Prostate gland (tissue), 2 donors: ENCODE measurements around the gene MSL1. TPM values are rescaled to one million over a fixed set of nuclear protein-coding genes. Genes with fewer than 3 reads are reported as not detected.

Experiments
- DNase-seq: peaks from one replicate; pipeline ENCODE4 v3.0.0-alpha.2; 2019; ENCODE audit warnings: low spot score
- H3K27ac ChIP-seq, 2 donors: fragments of 200-600 bp; sonication (generic); 2 replicates each; pipeline ENCODE4 v1.5.1; 2017 to 2019
- H3K27me3 ChIP-seq: fragments of 200-600 bp; sonication (generic); replicated peaks from 2 replicates; pipeline ENCODE4 v1.5.1; 2019; ENCODE audit not compliant: insufficient read depth
- H3K36me3 ChIP-seq, 2 donors: fragments of 200-600 bp; sonication (generic); 1 replicate in 1 of 2; 2 replicates in 1 of 2; pipeline versions ENCODE4 v1.5.1 to v1.8.1; 2017 to 2019
- H3K4me1 ChIP-seq: fragments of 200-600 bp; sonication (generic); replicated peaks from 2 replicates; pipeline ENCODE4 v1.5.1; 2019
- H3K4me3 ChIP-seq, 2 donors: fragments of 200-600 bp; sonication (generic); 2 replicates each; pipeline ENCODE4 v1.5.1; 2017 to 2019
- H3K9me3 ChIP-seq: fragments of 200-600 bp; sonication (generic); 2 replicates; pipeline ENCODE4 v1.5.1; 2017
- POLR2A ChIP-seq: fragments of 450-650 bp; IDR thresholded peaks from one replicate; pipeline ENCODE4 v1.6.1; 2016; ENCODE audit warnings: antibody characterized with exemption, mild to moderate bottlenecking
- POLR2AphosphoS5 ChIP-seq: sonication (generic); formaldehyde crosslinking; IDR thresholded peaks from one replicate; pipeline ENCODE4 v1.6.1; 2017; ENCODE audit warnings: antibody characterized with exemption
- WGBS: methylation state at CpG from one replicate; pipeline ENCODE4 v1.1.5; 2018; 5-methylcytosine and 5-hydroxymethylcytosine counted together
- intact Hi-C: fragments of 100-400 bp; cut with DNase I; formaldehyde crosslinking; loops from one replicate; pipeline ENCODE4 v1.14.2; 2022
- total RNA-seq, 2 donors: library from RNA; depleted of rRNA; stranded (reverse); fragments of >200 nt; gene quantifications; one replicate each; pipeline ENCODE4 v1.1.0, GENCODE V29; 2016
- TF ChIP-seq, protein P1 (sequence below), 4 experiments: fragments of 200-600 bp in 2 of 4; fragments of 450-650 bp in 2 of 4; sonication (generic) in 2 of 4; IDR thresholded peaks; 1 replicate in 3 of 4; 2 replicates in 1 of 4; pipeline ENCODE4 v1.5.1; 2016 to 2019; ENCODE audit warnings: antibody characterized with exemption in 4 of 4, mild to moderate bottlenecking in 2 of 4, moderate library complexity in 2 of 4

MSL1 gene
- total RNA-seq, 2 donors from 2014 or later, result 77.0 to 112 TPM

DNA sequence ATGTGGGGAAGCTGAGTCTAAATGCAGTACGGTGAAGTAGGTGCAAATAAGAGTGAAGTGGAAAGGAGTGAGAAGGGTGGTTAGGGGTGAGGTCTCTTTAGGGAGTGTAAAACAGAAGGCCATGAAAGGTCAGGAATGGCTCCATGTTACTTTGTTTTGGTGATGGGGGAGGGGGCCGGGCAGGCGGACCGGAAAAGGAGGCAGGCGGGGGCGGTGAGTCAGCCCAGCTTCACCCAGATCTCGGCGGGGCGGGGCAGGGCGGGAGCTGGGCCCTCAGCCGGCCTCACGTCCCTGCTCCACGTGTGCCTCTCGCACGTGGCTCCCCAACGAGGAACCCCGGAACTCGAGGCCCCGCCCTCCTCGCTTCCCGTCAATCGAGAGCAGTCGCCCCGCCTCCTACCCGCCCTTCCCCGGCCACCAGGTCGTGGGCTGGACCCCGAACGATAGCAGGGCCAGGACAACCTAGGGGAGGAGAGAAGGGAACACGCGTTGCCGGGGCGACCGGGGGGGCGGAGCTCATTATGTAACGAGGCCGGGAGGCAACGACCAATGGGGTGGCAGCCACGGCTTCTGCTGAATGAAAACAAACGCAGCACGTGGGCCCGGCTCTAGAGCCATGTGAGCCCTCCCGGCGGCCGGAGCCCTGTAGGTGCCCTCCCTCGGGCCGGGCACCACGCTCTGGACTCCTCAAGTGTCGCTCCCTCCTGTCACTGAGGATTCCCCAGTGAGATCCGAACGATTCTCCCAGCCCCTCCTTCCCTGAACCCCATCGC, 22.7 kb upstream of the MSL1 start:
- Histone ChIP-seq H3K9me3 (no peaks in the 10 kb centered on the region), H3K27ac (peak overlapping the region; percentile 88 to 95), H3K4me1 (no peaks in the 10 kb centered on the region), H3K4me3 (peak overlapping the region; percentile 54 to 65), H3K27me3 (no peaks in the 10 kb centered on the region), H3K36me3 (peaks cover 0 to 5% of the 10 kb centered on the region in 2 donors)
- intact Hi-C loops, result loop anchor here (5.0 kb wide), 1 partner anchor 37 kb away; the partner anchor contains the start of gene THRA
- WGBS, result 2% methylated on average over 52 of the region's 52 CpGs
- DNase-seq, result peak; percentile 99
- TF ChIP-seq POLR2A, result peak; percentile 89
- peak; percentile 99 for TF ChIP-seq POLR2AphosphoS5
- TF ChIP-seq, protein P1, sequence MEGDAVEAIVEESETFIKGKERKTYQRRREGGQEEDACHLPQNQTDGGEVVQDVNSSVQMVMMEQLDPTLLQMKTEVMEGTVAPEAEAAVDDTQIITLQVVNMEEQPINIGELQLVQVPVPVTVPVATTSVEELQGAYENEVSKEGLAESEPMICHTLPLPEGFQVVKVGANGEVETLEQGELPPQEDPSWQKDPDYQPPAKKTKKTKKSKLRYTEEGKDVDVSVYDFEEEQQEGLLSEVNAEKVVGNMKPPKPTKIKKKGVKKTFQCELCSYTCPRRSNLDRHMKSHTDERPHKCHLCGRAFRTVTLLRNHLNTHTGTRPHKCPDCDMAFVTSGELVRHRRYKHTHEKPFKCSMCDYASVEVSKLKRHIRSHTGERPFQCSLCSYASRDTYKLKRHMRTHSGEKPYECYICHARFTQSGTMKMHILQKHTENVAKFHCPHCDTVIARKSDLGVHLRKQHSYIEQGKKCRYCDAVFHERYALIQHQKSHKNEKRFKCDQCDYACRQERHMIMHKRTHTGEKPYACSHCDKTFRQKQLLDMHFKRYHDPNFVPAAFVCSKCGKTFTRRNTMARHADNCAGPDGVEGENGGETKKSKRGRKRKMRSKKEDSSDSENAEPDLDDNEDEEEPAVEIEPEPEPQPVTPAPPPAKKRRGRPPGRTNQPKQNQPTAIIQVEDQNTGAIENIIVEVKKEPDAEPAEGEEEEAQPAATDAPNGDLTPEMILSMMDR (IDR thresholded peaks at IDR 0.05), result no peak

DNA sequence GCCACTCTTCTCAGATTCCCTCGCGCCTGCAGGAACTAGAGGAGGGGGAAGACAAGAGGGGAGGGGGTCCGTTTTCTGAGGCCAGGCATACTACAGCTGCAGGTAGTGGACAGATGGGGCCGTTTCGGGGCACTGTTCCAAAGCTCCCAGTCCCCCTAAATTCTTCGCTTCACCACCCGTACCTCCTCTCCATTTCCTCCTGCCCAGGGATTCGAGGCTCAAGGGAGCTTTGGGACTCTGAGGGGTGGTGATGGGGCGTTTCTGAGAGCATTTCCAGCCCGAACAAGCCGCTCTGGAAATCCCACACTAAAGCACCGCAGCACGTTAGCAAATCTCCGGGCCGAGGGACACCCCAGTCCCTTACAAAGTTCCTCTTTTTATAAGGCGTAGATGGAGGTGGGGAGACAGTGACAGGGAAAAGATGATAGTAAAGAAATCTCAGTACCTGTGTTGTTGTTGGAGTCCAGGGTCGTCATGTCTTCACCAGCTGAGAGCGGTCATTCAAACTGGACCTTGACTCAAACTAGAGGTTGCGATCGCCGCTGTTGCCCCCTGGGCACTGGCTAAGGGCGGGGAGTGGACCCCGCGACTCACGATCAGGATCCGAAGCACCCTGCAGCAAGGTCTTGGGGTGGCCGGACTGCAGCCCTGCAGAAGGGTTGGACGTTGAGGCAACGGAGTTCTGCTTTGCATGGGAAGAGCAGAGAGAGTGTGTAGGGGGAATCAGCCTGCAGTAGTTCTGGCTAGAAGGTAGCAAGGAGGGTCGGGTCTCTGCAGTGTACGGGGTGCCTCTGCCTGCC, 22.0 kb upstream of the MSL1 start:
- Histone ChIP-seq H3K4me3 (peak overlapping the region; percentile 54 to 65), H3K36me3 (peaks cover 0 to 5% of the 10 kb centered on the region in 2 donors), H3K4me1 (no peaks in the 10 kb centered on the region), H3K9me3 (no peaks in the 10 kb centered on the region), H3K27ac (peak overlapping the region; percentile 88 to 95), H3K27me3 (no peaks in the 10 kb centered on the region)
- DNase-seq, result no peak
- WGBS, result 2% methylated on average over 31 of the region's 31 CpGs
- TF ChIP-seq POLR2A, result no peak
- TF ChIP-seq POLR2AphosphoS5, result no peak
- TF ChIP-seq, protein P1 (IDR thresholded peaks at IDR 0.05), result no peak
- intact Hi-C loops, result loop anchor here (5.0 kb wide), 1 partner anchor 38 kb away; the partner anchor contains the start of gene THRA

DNA sequence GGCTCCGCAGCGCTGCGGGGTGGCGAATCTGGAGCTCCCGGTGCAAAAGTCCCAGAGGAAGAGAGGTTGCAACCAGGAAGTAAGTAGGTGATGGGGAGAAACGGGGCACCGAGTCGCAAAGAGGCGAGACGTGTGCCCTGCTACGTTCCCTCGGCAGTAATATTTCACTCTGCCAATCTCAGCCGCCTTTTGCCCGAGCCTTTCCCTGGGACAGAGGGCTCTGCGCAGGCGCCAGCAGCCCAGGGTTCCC, 21.4 kb upstream of the MSL1 start, which contains the start of gene NR1D1:
Gene NR1D1 (minus strand): TSS at position 171 of the 250 bp plus-strand sequence. CDS start 495 bp downstream, outside the sequence.
- H3K4me1 ChIP-seq, result no peaks in the 10 kb centered on the region
- peak; percentile 93 for TF ChIP-seq POLR2A
- no peak for TF ChIP-seq POLR2AphosphoS5
- peaks cover 0 to 5% of the 10 kb centered on the region in 2 donors for H3K36me3 ChIP-seq
- H3K27ac ChIP-seq, result peak within 1 kb of the TSS; percentile 88 to 95
- 0% methylated on average over 16 of the region's 16 CpGs for WGBS
- intact Hi-C loops, result no loop called here
- H3K27me3 ChIP-seq, result no peaks in the 10 kb centered on the region
- DNase-seq, result no peak
- no peaks in the 10 kb centered on the region for H3K9me3 ChIP-seq
- peak within 1 kb of the TSS; percentile 54 to 65 for H3K4me3 ChIP-seq

DNA sequence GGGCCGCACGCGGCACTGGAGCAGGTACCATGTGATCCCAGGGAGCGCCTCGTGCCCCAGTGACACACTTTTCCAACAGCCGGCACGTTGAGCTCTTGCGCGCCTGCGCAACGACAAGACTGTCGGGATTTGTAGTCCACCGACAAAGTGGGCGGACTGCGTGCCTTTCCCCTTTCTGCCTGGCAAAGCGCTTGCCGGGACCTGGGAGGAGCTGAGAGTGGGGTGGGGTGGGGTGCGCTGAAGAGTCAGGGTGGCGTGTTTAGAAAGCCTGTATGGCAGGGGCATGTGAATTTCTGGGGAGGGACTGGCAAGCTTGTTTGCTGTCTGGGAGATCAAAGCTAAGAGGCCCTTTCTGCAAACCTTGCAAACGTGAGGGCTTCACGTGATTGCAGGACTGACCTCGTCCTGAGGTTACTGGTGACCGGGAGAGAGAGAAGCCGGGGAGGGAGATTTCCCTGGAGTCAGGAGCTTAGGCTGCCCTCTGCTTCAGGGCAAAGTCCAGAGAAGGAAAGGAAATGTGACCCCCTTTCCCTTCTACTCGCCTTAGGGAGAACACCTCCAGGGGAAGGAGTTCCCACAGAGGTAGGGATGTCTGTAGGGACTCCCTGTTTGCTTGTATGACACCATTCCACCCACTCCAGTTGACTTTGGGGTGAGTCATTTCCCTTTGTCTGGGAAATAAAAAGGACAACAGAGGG, 21.0 kb upstream of the MSL1 start:
- Histone ChIP-seq H3K36me3 (peaks cover 0 to 5% of the 10 kb centered on the region in 2 donors), H3K4me1 (no peaks in the 10 kb centered on the region), H3K9me3 (no peaks in the 10 kb centered on the region), H3K27ac (peak overlapping the region; percentile 88 to 95), H3K27me3 (no peaks in the 10 kb centered on the region), H3K4me3 (peak overlapping the region; percentile 54 to 65)
- peak; percentile 99 for DNase-seq
- WGBS, result under 1% methylated on average over 25 of the region's 25 CpGs
- intact Hi-C loops, result no loop called here
- TF ChIP-seq, protein P1 (IDR thresholded peaks at IDR 0.05), result peak in 1 of 4 experiments; percentile 25
- TF ChIP-seq POLR2A, result peak; percentile 13
- peak; percentile 99 for TF ChIP-seq POLR2AphosphoS5
